HG02981 (cell line): ENCODE data around the gene GBF1.

Experiments used
- ATAC-seq: cut with Tn5 transposase; IDR thresholded peaks from one replicate; pipeline ENCODE4 v1.9.1; 2021; ENCODE audit warnings: mild to moderate bottlenecking, moderate library complexity; ENCODE audit not compliant: unreplicated experiment

The GBF1 gene

DNA sequence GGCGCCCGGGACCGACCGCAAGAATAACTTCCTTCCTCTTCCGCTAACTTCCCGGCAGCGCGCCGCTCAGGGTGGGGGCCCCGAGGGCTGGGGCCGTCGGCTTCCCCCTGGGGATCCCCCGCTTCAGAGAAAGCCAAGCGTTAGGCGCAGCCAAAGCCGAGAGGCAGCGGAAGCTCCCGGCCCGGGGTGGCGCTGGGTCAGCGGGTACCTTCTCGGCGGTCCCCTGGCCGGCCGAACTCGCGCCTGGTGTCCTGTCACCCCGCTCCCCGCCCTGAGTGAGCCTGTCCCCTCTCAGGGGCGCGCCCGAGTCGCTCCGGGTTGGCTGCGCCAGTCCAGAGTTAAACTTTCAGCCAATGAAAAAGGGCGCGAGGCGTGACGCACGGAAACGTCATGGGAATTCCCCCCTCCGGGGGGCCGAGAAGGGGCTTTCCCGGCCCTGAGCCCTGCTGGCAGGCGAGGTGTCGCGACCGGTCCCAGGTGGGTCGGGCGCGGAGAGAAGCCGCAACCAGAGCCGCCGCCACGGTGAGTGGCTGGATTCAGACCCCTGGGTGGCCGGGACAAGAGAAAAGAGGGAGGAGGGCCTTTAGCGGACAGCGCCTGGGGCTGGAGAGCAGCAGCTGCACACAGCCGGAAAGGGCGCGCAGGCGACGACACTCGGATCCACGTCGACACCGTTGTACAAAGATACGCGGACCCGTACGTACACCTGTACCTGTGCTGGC is 148.9 kb downstream of the GBF1 start:
- peak; percentile 81 for ATAC-seq

DNA sequence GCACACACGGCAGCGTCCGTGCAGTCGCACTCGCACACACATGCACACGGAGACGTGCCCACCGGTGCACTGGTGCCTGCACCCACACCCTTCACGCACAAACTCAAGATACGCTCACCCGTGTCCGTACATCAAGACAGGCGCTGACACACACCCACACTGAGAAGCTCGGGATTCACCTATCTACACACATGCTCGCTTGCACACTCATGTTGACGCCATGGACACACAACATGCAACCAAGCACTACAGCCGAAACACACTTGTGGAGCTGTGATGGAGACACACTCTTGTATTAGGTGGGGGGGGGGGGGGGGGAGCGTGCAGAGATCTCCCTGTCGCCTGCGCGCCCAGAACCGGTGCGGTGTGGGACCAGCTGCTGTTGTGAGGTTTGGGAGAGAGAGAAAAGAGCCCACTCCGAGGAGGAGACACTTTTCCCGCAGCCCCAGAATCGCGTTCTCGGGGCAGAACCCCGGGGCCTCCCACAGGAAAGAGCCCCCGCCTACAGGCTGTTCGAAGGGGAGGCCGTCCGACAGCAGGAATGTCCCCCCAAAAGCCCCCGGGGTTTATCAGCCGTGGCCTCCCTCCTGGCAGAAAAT is 149.6 kb downstream of the GBF1 start:
- ATAC-seq = peak; percentile 1

DNA sequence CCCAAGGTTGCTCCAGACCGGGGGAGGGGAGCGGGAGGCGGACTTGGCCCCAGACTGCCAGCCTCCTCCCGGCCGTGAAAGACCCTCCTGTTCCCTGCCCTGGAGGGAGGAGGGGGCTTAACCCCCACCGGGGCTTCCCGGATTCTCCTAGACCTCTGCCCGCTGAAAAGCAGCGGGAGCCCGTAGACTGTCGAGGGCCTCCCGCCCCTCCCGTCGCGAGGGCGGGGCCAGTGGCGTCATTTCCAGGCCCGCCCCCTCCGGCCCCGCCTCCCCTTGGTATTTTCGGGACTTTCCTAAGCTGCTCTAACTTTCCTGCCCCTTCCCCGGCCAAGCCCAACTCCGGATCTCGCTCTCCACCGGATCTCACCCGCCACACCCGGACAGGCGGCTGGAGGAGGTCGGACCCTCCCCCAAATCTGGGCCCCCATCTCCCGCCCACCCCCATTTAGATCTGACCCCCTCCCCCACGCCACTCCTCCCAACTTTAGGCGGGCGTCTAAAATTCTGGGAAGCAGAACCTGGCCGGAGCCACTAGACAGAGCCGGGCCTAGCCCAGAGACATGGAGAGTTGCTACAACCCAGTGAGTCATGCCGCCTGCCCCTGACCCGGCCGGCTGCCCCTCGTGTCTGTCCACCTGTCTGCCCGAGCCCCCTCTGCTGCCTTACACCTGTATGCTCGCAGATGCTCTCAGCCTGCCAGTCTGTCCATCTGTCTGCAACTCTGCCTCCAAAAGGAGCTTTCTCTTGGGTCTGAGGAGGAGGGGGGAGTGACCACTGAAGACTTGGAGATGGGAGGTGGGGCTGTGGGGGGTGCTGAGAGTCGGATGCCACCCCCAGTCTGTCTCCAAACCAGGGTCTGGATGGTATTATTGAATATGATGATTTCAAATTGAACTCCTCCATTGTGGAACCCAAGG is 150.3 kb downstream of the GBF1 start, which contains the start of gene NFKB2:
Gene NFKB2 (plus strand): TSS at position 306 of the 917 bp plus-strand sequence. CDS start 255 bp downstream, at position 561.
- peak; percentile 26 for ATAC-seq

DNA sequence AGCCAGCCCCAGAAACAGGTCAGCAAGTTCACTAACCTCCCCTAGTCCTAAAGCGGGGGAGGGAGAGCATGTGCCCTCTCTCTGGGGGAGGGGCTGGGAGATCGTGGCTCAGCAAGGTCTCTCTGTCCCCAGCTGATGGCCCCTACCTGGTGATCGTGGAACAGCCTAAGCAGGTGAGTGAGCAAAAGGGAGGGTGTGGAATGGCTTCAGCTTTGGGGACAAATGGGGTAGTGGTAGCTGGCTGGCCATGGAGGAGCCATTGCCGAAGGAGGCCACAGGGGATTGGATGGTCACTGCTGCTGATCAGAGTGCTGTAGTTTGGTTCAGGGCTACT is 151.0 kb downstream of the GBF1 start:
- ATAC-seq = no peak

DNA sequence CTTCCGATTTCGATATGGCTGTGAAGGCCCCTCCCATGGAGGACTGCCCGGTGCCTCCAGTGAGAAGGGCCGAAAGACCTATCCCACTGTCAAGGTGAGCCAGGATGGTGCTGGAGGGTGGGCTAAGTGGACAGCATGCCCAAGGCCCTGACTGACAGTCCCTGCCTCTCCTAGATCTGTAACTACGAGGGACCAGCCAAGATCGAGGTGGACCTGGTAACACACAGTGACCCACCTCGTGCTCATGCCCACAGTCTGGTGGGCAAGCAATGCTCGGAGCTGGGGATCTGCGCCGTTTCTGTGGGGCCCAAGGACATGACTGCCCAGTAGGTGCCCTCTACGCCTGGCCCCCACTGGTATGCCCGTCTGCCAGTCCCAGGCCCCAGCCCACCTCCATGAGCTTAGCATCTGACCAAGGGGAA is 151.4 kb downstream of the GBF1 start:
- no peak for ATAC-seq

DNA sequence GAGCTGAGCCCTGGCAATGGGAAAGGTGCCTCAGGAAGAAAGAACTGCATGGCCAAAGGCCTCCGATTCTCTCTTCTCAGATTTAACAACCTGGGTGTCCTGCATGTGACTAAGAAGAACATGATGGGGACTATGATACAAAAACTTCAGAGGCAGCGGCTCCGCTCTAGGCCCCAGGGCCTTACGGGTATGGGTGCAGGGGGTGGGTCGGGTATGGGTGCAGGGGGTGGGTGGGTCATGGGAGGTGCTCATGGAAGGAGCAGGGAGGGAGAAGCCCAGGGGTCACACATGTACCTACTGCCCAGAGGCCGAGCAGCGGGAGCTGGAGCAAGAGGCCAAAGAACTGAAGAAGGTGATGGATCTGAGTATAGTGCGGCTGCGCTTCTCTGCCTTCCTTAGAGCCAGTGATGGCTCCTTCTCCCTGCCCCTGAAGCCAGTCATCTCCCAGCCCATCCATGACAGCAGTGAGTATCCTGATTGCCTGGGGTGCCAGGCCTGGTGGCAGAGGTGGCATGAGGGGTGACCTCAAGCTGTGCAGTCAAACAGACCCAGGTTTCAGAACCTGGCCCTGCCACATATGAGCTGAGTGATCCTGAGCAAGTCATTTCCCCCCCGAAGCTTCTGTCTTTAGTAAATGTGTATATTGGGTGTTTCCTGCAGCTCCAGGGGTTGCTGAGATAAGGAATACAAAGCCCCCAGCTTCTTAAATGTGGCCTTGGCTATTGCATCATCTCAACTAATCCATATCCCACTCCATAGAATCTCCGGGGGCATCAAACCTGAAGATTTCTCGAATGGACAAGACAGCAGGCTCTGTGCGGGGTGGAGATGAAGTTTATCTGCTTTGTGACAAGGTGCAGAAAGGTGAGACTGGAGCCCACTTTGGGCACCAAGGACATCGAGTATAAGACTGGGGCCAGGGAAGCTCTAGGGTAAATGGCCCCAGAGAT is 152.2 kb downstream of the GBF1 start:
- no peak for ATAC-seq

DNA sequence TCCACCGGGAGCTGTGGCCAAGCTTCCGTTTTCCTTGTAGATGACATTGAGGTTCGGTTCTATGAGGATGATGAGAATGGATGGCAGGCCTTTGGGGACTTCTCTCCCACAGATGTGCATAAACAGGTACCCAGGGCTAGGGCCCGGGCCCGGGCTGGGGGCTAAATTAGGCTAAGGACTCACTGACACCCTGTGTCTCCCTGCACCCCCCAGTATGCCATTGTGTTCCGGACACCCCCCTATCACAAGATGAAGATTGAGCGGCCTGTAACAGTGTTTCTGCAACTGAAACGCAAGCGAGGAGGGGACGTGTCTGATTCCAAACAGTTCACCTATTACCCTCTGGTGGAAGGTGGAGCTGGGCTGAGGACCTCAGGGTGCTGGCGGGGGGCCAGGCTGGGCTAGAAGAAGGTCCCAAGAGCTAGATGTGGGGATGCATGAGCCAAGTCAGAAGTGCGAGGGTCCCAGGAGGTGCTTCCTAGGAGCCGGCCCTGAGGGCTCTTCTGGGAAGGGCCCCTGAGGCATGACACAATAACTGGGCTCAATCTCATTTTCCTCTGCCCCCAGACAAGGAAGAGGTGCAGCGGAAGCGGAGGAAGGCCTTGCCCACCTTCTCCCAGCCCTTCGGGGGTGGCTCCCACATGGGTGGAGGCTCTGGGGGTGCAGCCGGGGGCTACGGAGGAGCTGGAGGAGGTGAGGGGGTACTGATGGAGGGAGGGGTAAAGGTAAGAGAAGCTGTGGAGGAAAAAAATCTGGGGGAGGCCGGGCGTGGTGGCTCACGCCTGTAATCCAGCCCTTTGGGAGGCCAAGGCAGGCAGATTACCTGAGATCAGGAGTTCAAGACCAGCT is 153.1 kb downstream of the GBF1 start:
- ATAC-seq = no peak

DNA sequence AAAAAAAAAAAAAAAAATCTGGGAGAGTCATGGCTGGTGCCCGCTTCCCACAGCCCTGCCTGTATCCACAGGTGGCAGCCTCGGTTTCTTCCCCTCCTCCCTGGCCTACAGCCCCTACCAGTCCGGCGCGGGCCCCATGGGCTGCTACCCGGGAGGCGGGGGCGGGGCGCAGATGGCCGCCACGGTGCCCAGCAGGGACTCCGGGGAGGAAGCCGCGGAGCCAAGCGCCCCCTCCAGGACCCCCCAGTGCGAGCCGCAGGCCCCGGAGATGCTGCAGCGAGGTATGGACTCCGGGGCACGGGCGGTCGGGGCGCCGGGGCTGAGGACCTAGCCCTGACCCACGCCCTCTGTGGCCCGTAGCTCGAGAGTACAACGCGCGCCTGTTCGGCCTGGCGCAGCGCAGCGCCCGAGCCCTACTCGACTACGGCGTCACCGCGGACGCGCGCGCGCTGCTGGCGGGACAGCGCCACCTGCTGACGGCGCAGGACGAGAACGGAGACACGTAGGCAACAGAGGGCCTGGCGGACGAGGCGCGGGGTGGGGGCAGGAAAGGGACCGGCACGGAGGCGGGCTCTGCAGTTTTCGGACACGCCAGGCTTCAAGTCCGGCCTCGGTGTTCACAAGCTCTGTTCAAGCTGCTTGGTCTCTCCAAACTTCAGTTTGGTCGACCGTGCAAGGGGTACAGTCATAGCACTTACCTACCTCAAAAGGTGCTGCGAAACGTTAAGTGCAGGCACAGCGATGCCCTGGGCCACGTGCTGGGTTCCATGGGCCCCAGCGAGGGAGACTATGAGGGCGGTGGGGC is 154.1 kb downstream of the GBF1 start:
- ATAC-seq = peak; percentile 47

DNA sequence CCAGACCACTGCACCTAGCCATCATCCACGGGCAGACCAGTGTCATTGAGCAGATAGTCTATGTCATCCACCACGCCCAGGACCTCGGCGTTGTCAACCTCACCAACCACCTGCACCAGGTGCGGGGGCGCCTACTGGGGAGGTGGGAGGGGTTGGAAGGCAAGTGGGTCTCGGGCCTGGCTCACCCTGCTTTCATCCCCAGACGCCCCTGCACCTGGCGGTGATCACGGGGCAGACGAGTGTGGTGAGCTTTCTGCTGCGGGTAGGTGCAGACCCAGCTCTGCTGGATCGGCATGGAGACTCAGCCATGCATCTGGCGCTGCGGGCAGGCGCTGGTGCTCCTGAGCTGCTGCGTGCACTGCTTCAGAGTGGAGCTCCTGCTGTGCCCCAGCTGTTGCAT is 154.7 kb downstream of the GBF1 start:
- no peak for ATAC-seq

DNA sequence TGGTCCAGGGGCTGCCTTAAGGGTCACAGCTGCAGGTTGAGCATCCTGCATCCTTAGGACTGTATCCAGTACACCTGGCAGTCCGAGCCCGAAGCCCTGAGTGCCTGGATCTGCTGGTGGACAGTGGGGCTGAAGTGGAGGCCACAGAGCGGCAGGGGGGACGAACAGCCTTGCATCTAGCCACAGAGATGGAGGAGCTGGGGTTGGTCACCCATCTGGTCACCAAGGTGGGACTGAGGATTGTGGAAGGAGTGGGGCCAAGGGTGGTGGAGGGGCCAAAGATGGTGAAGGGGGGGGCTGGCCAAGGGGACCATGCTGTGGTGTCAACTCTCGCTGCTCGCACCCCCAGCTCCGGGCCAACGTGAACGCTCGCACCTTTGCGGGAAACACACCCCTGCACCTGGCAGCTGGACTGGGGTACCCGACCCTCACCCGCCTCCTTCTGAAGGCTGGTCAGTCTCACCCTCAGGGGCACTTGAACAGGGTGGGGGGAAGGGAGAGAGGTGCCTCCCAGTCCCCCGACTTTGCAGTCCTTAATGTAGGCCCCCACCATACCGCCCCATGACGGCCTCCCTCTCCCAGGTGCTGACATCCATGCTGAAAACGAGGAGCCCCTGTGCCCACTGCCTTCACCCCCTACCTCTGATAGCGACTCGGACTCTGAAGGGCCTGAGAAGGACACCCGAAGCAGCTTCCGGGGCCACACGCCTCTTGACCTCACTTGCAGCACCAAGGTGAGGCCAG is 155.4 kb downstream of the GBF1 start:
- no peak for ATAC-seq

DNA sequence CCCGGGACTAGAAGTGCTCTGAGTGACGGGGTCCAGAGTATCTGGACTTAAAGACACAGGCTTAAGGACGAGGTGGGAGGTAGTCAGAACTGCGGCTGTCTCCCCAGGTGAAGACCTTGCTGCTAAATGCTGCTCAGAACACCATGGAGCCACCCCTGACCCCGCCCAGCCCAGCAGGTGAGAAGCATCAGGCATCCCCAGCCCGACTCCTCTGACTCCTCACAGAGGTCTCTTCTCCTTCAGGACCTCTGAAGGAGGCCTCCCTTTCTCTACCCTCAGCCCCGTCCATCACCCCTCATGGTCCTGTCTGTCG is 156.0 kb downstream of the GBF1 start:
- ATAC-seq = no peak

DNA sequence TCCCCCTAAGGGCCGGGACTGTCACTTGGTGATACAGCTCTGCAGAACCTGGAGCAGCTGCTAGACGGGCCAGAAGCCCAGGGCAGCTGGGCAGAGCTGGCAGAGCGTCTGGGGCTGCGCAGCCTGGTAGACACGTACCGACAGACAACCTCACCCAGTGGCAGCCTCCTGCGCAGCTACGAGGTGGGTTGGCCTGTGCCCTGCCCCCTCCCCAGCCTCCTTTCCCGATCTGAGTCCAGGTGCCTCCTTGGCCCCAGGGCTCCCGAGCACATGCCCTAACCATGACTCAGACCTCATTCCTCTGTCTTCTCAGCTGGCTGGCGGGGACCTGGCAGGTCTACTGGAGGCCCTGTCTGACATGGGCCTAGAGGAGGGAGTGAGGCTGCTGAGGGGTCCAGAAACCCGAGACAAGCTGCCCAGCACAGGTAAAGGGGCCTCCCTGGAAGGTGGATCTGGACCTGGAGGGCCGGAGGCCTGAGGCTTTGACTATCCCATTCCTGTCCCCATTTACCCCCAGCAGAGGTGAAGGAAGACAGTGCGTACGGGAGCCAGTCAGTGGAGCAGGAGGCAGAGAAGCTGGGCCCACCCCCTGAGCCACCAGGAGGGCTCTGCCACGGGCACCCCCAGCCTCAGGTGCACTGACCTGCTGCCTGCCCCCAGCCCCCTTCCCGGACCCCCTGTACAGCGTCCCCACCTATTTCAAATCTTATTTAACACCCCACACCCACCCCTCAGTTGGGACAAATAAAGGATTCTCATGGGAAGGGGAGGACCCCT is 156.6 kb downstream of the GBF1 start:
- ATAC-seq = no peak

DNA sequence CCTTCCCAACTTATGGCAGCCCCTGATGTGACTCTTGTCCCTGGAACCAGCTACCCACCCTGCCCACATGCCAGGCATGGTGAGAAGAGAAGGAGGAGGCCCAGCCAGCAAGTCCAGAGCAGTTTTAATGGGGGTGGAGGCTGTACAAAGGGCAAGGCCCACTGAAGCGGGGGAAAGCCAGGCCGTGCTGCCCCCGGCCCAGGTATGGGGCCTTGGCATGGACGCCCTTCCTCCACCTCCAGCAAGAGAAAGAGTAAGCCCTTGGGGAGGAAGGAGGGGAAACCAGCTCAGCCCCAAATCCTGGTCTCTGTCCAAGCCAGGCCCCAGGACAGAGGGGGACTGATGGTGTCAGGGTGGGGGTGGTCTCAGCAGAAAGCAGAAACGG is 157.2 kb downstream of the GBF1 start:
- ATAC-seq = no peak

DNA sequence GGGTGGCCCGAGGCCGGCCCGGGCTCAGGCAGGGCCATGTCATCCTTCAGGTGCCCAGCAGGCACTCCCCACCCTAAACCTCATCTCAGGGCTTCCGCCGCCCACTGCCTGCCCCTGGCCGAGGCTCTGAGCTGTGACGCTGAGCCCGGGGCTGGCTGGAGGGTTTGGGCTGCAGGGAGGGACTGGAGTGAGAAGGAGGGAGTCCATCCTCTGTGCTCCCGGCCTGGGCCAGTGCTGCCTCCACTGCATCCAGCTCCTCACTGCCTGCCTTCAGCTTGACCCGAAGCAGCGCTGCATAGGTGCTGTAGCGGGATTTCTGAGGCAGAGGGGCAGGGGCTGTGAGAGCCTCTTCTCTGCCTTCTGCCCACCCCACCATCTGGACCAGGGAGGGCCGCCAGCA is 157.8 kb downstream of the GBF1 start:
- ATAC-seq = no peak

DNA sequence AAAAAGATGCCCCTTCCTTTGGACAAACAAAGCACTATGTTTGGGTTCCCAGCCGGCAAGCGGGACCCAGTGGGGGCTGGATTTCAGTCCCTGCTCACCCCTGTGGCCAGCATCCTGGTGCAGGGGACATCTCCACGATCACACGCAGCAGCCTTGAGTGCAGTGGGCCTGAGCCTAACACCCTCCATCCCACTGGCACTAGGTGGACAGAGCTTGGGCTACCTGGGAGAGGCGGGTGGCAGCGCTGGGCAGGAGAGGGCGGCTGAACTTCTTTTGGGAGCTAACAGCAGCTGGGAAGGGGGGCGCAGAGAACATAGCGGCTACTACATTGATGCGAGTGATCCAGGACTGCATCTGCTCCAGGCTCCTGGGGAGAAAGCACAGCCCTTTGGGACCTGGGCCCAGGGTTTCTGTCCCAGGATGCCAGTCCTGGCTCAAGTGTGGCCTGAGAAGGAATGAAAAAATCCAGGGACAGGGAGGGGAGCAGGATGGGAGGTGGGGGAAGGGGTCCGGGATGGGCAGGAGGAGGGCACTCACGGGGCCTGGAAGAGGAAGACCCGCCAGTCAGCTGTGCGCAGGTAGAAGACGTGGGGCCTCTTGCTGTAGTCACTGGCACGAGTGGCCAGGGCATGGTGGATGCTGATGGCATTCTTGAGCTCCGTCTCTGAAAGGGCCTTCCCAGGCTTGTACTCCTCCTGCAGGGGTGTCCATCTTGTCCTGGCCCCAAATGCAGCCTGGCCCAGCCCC is 159.2 kb downstream of the GBF1 start:
- ATAC-seq = no peak

DNA sequence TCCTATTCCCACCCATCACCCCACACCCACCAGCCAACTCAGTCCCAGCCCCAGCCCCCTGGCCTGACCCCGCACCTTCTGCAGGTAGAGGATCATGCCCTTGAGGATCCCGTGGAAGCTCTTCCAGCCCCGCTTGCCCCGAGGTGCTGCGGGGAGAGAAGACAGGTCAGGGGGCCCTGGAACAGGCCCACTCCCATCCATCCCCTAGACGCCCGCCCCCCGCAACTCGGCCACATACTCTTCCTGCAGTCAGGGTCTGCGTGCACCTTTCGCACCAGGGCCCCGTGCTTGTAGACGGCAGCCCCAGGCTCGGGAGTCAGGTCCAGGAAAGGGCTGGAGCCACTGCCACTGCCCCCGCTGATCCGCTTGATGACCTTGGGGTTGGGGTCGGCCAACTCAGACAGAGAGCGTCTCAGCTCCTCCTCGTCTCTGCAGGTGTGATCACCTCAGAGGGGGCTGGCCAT is 159.8 kb downstream of the GBF1 start:
- ATAC-seq = no peak

DNA sequence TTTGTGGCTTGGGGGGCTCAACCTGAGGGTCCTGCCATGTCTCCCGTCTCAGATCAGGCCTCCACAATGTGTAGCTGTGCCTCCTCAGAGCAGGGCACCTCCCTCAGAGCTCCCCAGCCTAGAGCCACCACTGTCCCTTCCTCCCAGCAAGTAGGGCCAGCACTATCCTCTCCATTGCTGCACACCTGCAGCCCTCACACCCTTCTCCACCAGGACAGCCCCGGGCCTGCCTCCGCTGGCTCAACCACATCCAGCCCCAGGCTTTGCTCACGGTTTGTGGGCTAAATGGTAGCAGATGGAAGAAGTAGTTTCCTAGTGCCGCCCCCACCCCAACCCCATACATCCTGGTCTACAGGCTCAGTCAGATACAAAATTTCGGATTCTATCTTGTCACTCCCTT is 160.3 kb downstream of the GBF1 start:
- no peak for ATAC-seq
